ENCODE measurements around the gene DCD. TPM values are rescaled to one million over a fixed set of nuclear protein-coding genes. Genes with fewer than 3 reads are reported as not detected.
"Not testable (repeated sequence)": the region's sequence is repeated elsewhere in the genome, so short reads cannot be mapped to it uniquely, and the experiment has no call there.

The DCD gene
- total and polyA plus RNA-seq, 7 experiments from 2014 or later: not detected

DNA sequence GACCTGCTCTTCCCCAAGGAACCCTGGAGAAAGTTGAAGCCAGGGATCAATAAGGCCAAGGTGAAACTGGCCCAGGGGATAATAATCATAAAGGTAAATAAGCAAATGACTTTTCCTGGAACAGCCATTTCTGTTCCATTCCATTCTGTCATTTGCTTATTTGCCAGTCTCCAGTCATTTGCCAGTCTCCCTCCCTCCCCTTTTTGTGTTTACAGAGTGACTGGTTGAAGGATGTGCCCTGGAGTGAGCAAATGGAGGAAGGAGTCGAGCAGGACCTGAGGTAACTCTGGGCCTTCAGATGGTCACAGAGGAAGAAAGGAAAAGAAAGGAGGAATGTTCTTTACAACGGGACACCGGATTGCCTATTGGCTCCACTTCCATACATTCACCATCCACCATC, 17.8 kb upstream of the DCD start:
- Mint-ChIP-seq H3K27ac (no peak overlapping the region), H3K4me1 (no peaks in the 10 kb centered on the region), H3K27me3 (peaks cover 0 to 29% (median 14%) of the 10 kb centered on the region in 5 donors), H3K9me3 (peaks cover 0 to 2% (median 0%) of the 10 kb centered on the region in 11 donors), H3K4me3 (no peak overlapping the region), H3K36me3 (no peaks in the 10 kb centered on the region)
- DNase-seq: no peak
- Histone ChIP-seq H3K9me3 (ENCODE audit: control insufficient read depth in 2 of 3, low read length in 3 of 3) (no peaks in the 10 kb centered on the region), H3K27me3 (ENCODE audit: control insufficient read depth in 2 of 2, insufficient read depth in 2 of 2, low read length in 2 of 2) (peaks cover 0 to 4% of the 10 kb centered on the region in 2 donors), H3K4me3 (ENCODE audit: low read length) (no peak overlapping the region), H3K4me1 (ENCODE audit: control insufficient read depth in 2 of 2, insufficient read depth in 2 of 2, low read length in 2 of 2) (no peaks in the 10 kb centered on the region), H3K36me3 (ENCODE audit: control insufficient read depth in 2 of 3, insufficient read depth in 3 of 3, low read length in 3 of 3) (no peaks in the 10 kb centered on the region), H3K27ac (ENCODE audit: low read depth, low read length) (no peak overlapping the region)
- POLR2A ChIA-PET: no interaction called here
- no peak for ATAC-seq
- intact Hi-C loops (cut with micrococcal nuclease): no loop called here
- CTCF ChIA-PET: no interaction called here

DNA sequence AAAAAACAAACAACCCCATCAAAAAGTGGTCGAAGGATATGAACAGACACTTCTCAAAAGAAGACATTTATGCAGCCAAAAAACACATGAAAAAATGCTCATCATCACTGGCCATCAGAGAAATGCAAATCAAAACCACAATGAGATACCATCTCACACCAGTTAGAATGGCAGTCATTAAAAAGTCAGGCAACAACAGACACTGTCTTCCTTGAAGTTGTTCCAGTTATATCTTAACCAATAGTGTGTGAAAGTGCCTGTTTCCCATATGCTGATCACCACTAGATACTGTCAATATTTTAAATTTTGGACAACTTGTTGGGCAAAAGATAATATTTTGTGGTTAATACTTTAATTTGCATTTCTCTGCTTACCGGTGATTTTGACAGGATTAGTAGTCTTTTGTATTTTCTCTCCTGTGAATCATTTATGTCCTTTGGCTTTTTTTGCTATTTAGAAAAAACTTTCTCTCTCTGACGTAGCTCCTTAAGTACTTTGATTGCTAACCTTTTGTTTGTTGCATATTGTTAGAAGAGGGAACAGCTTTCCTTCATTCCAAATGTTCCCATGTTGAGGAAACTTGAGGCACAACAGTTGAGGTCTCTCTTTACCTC, 17.0 kb upstream of the DCD start:
- H3K36me3 ChIP-seq (ENCODE audit: control insufficient read depth in 2 of 3, insufficient read depth in 3 of 3, low read length in 3 of 3); H3K27ac Mint-ChIP-seq; POLR2A ChIA-PET; H3K9me3 Mint-ChIP-seq; H3K4me1 ChIP-seq (ENCODE audit: control insufficient read depth in 2 of 2, insufficient read depth in 2 of 2, low read length in 2 of 2); H3K4me3 Mint-ChIP-seq; H3K4me1 Mint-ChIP-seq; H3K36me3 Mint-ChIP-seq; H3K4me3 ChIP-seq (ENCODE audit: low read length); CTCF ChIA-PET; intact Hi-C loops (cut with micrococcal nuclease); DNase-seq; ATAC-seq; H3K27me3 ChIP-seq (ENCODE audit: control insufficient read depth in 2 of 2, insufficient read depth in 2 of 2, low read length in 2 of 2); H3K9me3 ChIP-seq (ENCODE audit: control insufficient read depth in 2 of 3, low read length in 3 of 3); H3K27ac ChIP-seq (ENCODE audit: low read depth, low read length): not testable (repeated sequence)
- H3K27me3 Mint-ChIP-seq: peaks cover 6 to 22% (median 15%) of the 10 kb centered on the region in 5 donors

DNA sequence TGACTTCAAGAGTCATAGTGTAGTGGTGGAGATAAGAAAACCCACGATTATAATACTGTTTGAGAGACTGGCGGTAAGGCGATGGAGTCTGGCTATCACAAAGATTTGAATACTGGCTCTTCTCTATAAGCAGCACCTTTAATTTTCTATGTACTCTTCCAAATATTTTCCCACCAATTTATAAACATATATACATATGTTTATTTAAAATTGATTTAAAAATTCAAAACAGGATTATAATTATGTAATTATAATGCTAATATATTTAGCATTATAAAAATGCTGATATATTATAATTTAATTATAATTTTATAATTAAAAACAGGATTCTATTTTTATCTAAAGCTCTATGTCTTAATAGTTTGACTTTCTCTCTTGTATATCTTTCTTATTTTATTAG, 15.4 kb upstream of the DCD start:
- Mint-ChIP-seq H3K9me3 (peaks cover 0 to 2% (median 0%) of the 10 kb centered on the region in 11 donors), H3K4me1 (peaks cover 0 to 2% (median 0%) of the 10 kb centered on the region in 7 donors), H3K27me3 (peaks cover 2 to 16% (median 11%) of the 10 kb centered on the region in 5 donors), H3K27ac (no peak overlapping the region), H3K36me3 (no peaks in the 10 kb centered on the region), H3K4me3 (no peak overlapping the region)
- no peak overlapping the region for H3K4me3 ChIP-seq (ENCODE audit: low read length)
- peaks cover 0 to 4% of the 10 kb centered on the region in 2 donors for H3K27me3 ChIP-seq (ENCODE audit: control insufficient read depth in 2 of 2, insufficient read depth in 2 of 2, low read length in 2 of 2)
- ATAC-seq (no peak), DNase-seq (no peak)
- intact Hi-C loops (cut with micrococcal nuclease): no loop called here
- no peak overlapping the region for H3K27ac ChIP-seq (ENCODE audit: low read depth, low read length)
- CTCF ChIA-PET: no interaction called here
- H3K4me1 ChIP-seq (ENCODE audit: control insufficient read depth in 2 of 2, insufficient read depth in 2 of 2, low read length in 2 of 2): no peaks in the 10 kb centered on the region
- H3K9me3 ChIP-seq (ENCODE audit: control insufficient read depth in 2 of 3, low read length in 3 of 3): no peaks in the 10 kb centered on the region
- H3K36me3 ChIP-seq (ENCODE audit: control insufficient read depth in 2 of 3, insufficient read depth in 3 of 3, low read length in 3 of 3): no peaks in the 10 kb centered on the region
- POLR2A ChIA-PET: no interaction called here

DNA sequence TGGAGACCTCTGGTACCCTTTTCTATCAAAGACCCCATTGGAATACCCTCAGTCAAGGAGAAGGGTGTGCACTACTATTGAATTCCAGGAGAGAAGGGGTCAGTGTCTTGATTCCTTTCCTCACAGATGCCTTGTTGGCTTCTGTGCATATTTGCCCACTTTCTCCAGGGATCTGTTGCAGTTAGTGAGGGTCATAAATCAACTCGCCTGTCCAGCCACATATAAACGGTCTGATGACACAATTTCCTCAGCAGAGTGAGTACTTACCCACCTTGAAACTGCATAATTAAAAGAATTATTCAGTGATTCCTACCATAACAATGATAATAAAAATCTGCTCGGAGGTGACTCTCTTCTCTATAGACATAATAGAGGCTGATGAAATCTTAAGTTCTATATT, 13.9 kb upstream of the DCD start:
- H3K36me3 Mint-ChIP-seq: no peaks in the 10 kb centered on the region
- no peaks in the 10 kb centered on the region for H3K4me1 ChIP-seq (ENCODE audit: control insufficient read depth in 2 of 2, insufficient read depth in 2 of 2, low read length in 2 of 2)
- no peak overlapping the region for H3K4me3 Mint-ChIP-seq
- no peaks in the 10 kb centered on the region for H3K9me3 ChIP-seq (ENCODE audit: control insufficient read depth in 2 of 3, low read length in 3 of 3)
- H3K4me3 ChIP-seq (ENCODE audit: low read length): no peak overlapping the region
- H3K27ac Mint-ChIP-seq: no peak overlapping the region
- CTCF ChIA-PET: no interaction called here
- H3K27ac ChIP-seq (ENCODE audit: low read depth, low read length): no peak overlapping the region
- intact Hi-C loops (cut with micrococcal nuclease): no loop called here
- H3K27me3 ChIP-seq (ENCODE audit: control insufficient read depth in 2 of 2, insufficient read depth in 2 of 2, low read length in 2 of 2): peaks cover 0 to 4% of the 10 kb centered on the region in 2 donors
- no peak for ATAC-seq
- POLR2A ChIA-PET: interaction anchor here (0.6 kb wide), 1 partner anchor 53 kb away, joined by 3 read pairs; no protein-coding TSS in a partner anchor
- peaks cover 8 to 22% (median 15%) of the 10 kb centered on the region in 5 donors for H3K27me3 Mint-ChIP-seq
- no peaks in the 10 kb centered on the region for H3K36me3 ChIP-seq (ENCODE audit: control insufficient read depth in 2 of 3, insufficient read depth in 3 of 3, low read length in 3 of 3)
- peaks cover 0 to 2% (median 0%) of the 10 kb centered on the region in 11 donors for H3K9me3 Mint-ChIP-seq
- DNase-seq: no peak
- peaks cover 0 to 2% (median 0%) of the 10 kb centered on the region in 7 donors for H3K4me1 Mint-ChIP-seq

DNA sequence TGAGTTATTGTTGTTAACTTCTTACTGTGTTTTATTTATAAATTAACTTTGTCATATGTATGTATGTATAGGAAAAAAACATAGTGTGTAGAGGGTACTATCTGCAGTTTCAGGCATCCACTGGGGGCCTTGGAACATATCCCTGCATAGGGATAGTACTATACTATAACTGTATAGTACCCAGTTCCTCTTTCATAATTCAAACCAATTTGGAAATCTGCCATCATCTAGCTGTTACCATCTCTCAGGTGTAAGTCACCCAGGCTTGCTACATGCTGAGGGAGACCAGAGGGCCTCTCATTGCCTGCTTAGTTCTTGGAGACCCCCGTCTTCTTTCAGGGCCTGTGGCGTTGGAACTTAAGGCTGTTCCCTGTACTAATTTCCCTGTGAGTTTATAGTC, 12.9 kb upstream of the DCD start:
- Histone ChIP-seq H3K4me3 (ENCODE audit: low read length) (no peak overlapping the region), H3K4me1 (ENCODE audit: control insufficient read depth in 2 of 2, insufficient read depth in 2 of 2, low read length in 2 of 2) (no peaks in the 10 kb centered on the region), H3K9me3 (ENCODE audit: control insufficient read depth in 2 of 3, low read length in 3 of 3) (no peaks in the 10 kb centered on the region), H3K36me3 (ENCODE audit: control insufficient read depth in 2 of 3, insufficient read depth in 3 of 3, low read length in 3 of 3) (no peaks in the 10 kb centered on the region), H3K27me3 (ENCODE audit: control insufficient read depth in 2 of 2, insufficient read depth in 2 of 2, low read length in 2 of 2) (peaks cover 0 to 4% of the 10 kb centered on the region in 2 donors), H3K27ac (ENCODE audit: low read depth, low read length) (no peak overlapping the region)
- no peaks in the 10 kb centered on the region for H3K36me3 Mint-ChIP-seq
- POLR2A ChIA-PET: no interaction called here
- ATAC-seq: no peak
- no peak overlapping the region for H3K27ac Mint-ChIP-seq
- no peak for DNase-seq
- intact Hi-C loops (cut with micrococcal nuclease): no loop called here
- H3K4me3 Mint-ChIP-seq: no peak overlapping the region
- CTCF ChIA-PET: no interaction called here
- H3K27me3 Mint-ChIP-seq: peaks cover 8 to 20% (median 17%) of the 10 kb centered on the region in 5 donors
- H3K9me3 Mint-ChIP-seq: peaks cover 0 to 2% (median 0%) of the 10 kb centered on the region in 11 donors
- peaks cover 0 to 2% (median 0%) of the 10 kb centered on the region in 7 donors for H3K4me1 Mint-ChIP-seq

DNA sequence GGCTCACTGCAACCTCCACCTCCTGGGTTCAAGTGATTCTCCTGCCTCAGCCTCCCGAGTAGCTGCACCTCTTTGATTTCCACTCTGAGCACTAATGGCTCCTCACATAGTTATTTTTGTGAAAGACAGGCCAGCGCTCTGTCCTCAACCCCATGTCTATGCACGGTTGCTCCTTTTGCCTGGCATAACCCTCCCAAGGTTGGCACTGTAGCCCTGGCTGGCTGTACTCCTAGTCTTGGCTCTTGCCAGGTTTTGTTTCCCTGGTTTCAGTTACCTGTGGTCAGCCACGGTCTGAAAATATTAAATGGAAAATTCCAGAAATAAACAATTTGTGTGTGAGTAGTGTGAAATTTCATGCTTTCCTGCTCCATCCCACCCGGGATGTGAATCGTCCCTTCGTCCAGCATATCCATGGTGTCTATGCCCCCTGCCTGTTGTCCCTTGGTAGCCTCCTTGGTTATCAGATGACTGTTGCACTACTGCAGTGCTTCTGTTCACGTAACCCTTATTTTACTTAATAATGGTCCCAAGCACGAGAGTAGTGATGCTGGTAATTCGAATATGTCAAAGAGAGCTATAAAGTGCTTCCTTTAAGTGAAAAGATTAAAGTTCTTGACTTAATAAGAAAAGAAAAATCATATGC, 12.3 kb upstream of the DCD start:
- H3K9me3 ChIP-seq (ENCODE audit: control insufficient read depth in 2 of 3, low read length in 3 of 3): no peaks in the 10 kb centered on the region
- H3K27me3 ChIP-seq (ENCODE audit: control insufficient read depth in 2 of 2, insufficient read depth in 2 of 2, low read length in 2 of 2): peaks cover 0 to 4% of the 10 kb centered on the region in 2 donors
- peaks cover 0 to 2% (median 0%) of the 10 kb centered on the region in 11 donors for H3K9me3 Mint-ChIP-seq
- H3K27me3 Mint-ChIP-seq: peaks cover 8 to 21% (median 18%) of the 10 kb centered on the region in 5 donors
- intact Hi-C loops (cut with micrococcal nuclease): no loop called here
- H3K4me1 ChIP-seq (ENCODE audit: control insufficient read depth in 2 of 2, insufficient read depth in 2 of 2, low read length in 2 of 2): no peaks in the 10 kb centered on the region
- ChIA-PET POLR2A (no interaction called here), CTCF (no interaction called here)
- H3K27ac Mint-ChIP-seq: no peak overlapping the region
- no peak overlapping the region for H3K4me3 Mint-ChIP-seq
- H3K4me3 ChIP-seq (ENCODE audit: low read length): no peak overlapping the region
- no peak for ATAC-seq
- H3K36me3 ChIP-seq (ENCODE audit: control insufficient read depth in 2 of 3, insufficient read depth in 3 of 3, low read length in 3 of 3): no peaks in the 10 kb centered on the region
- no peak overlapping the region for H3K27ac ChIP-seq (ENCODE audit: low read depth, low read length)
- no peak for DNase-seq
- H3K36me3 Mint-ChIP-seq: no peaks in the 10 kb centered on the region
- peaks cover 0 to 2% (median 0%) of the 10 kb centered on the region in 7 donors for H3K4me1 Mint-ChIP-seq

Measured in naive thymus-derived CD4-positive, alpha-beta T cell (primary cell).